ENCODE results near the gene GAS2L1. TPM values are rescaled to one million over a fixed set of nuclear protein-coding genes. Genes with fewer than 3 reads are reported as not detected.

GAS2L1 gene
- total and polyA plus RNA-seq, 2 donors (not counting 3 experiments of a cell fraction or from before 2014, with no cell fraction given) = 30.5 to 44.0 TPM

GRCh38 chr22:29265929-29266328 is 40.5 kb upstream of the GAS2L1 start:
- Histone ChIP-seq H3K4me2 (ENCODE audit: insufficient read depth, low read length) (peak overlapping the region; percentile 95), H3K79me2 (ENCODE audit: control insufficient read depth, insufficient read depth, low read length) (peaks cover 46% of the 10 kb centered on the region), H3K9me1 (replicated peaks; ENCODE audit: control insufficient read depth, extremely low read depth, insufficient read depth, low read length) (no peaks in the 10 kb centered on the region), H3K9ac (replicated peaks; ENCODE audit: extremely low read depth, insufficient read depth, low read length) (no peak overlapping the region), H3K27ac (ENCODE audit: insufficient read depth, low read depth, low read length) (no peak overlapping the region), H3K36me3 (ENCODE audit: control insufficient read depth in 2 of 2, extremely low read depth in 1 of 2, insufficient read depth in 2 of 2, low read length in 2 of 2) (peaks cover 4 to 12% of the 10 kb centered on the region in 2 experiments), H3K4me1 (ENCODE audit: control insufficient read depth, extremely low read depth, insufficient read depth, low read length) (peaks cover 31% of the 10 kb centered on the region), H4K20me1 (replicated peaks; ENCODE audit: control insufficient read depth, extremely low read depth, insufficient read depth, low read length) (peaks cover 6% of the 10 kb centered on the region), H2AFZ (ENCODE audit: low read depth, low read length) (no peak overlapping the region), H3K27me3 (ENCODE audit: control insufficient read depth in 2 of 2, insufficient read depth in 2 of 2, low read length in 2 of 2) (no peaks in the 10 kb centered on the region), H3K9me3 (replicated peaks; ENCODE audit: control insufficient read depth, insufficient read depth, low read length) (no peaks in the 10 kb centered on the region), H3K4me3 (replicated peaks in 1 of 3; ENCODE audit: insufficient read depth in 1 of 3, low read depth in 1 of 3, low read length in 3 of 3) (no peak overlapping the region)
- CTCF ChIA-PET = interaction anchor here (2.2 kb wide), 1 partner anchor 20 kb away, joined by 11 read pairs; no protein-coding TSS in a partner anchor
- DNase-seq (ENCODE audit: low read depth, low spot score) (no peak), FAIRE-seq (no peak)
- BruUV-seq (replicated peaks) = no TSS peak
- dilution Hi-C loops (cut with MboI; ENCODE audit: extremely low pct_ligation_motif_present, low sequenced_read_pairs) (no loop called here), intact Hi-C loops (cut with micrococcal nuclease) (loop anchor here (5.0 kb wide), 1 partner anchor 41 kb away; the partner anchor contains the start of gene GAS2L1)
- TF ChIP-seq, protein P1, sequence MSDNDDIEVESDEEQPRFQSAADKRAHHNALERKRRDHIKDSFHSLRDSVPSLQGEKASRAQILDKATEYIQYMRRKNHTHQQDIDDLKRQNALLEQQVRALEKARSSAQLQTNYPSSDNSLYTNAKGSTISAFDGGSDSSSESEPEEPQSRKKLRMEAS (IDR thresholded peaks at IDR 0.05; ENCODE audit: insufficient read depth, insufficient read length) = no peak
- TF ChIP-seq CTCF (IDR thresholded peaks at IDR 0.05; ENCODE audit: extremely low read depth in 1 of 2, insufficient read depth in 1 of 2, low read depth in 1 of 2, low read length in 2 of 2) (no peak), FOS (IDR thresholded peaks at IDR 0.05; ENCODE audit: borderline replicate concordance, insufficient read depth, low read length) (no peak), POLR2AphosphoS5 (IDR thresholded peaks at IDR 0.05; ENCODE audit: insufficient read depth, low read depth, low read length) (no peak), JUN (IDR thresholded peaks at IDR 0.05; ENCODE audit: borderline replicate concordance, insufficient read depth, insufficient read length, low read depth) (no peak), MYC (IDR thresholded peaks at IDR 0.05; ENCODE audit: low read depth, low read length) (no peak), EZH2 (IDR thresholded peaks at IDR 0.05; ENCODE audit: borderline replicate concordance, low read depth, low read length, severe bottlenecking) (no peak), POLR2A (IDR thresholded peaks at IDR 0.05; ENCODE audit: low read depth, low read length) (no peak), GATA2 (IDR thresholded peaks at IDR 0.05; ENCODE audit: insufficient read depth, insufficient read length, low read depth, low read length) (no peak)
- POLR2A ChIA-PET = no interaction called here
